K562 (cell line): ENCODE measurements around the gene CHST12. TPM values are rescaled to one million over a fixed set of nuclear protein-coding genes. Genes with fewer than 3 reads are reported as not detected.

Experiments used
- ATAC-seq: fragments of 200-7000 bp; cut with Tn5 transposase; 3 replicates; pipeline ENCODE4 v1.9.1; 2020; ENCODE audit warnings: moderate library complexity
- BruUV-seq: library from RNA; stranded (reverse); fragments of 400-500 nt; replicated peaks from 2 replicates; lab custom pipeline; 2021; lab: Mats Ljungman, UMichigan
- CTCF ChIA-PET: fragments of 300-600 bp; formaldehyde crosslinking; extraction: SDS; loops from one replicate; lab custom pipeline; 2021; ENCODE audit warnings: low intra/inter-chr PET ratio; lab: Yijun Ruan, JAX
- POLR2A ChIA-PET: fragments of 300-600, 350-650 bp; sonication (Branson Sonifier 250); formaldehyde crosslinking; extraction: SDS; loops from one replicate; lab custom pipeline; 2021; ENCODE audit warnings: antibody characterized with exemption, inconsistent platforms; lab: Yijun Ruan, JAX
- DNase-seq, 4 experiments: peaks; one replicate each; pipeline versions ENCODE4 v3.0.0 to v3.0.0-alpha.2; 2011 to 2018; ENCODE audit warnings: low spot score in 3 of 4, mixed read lengths in 3 of 4; ENCODE audit errors: extremely low read depth in 1 of 4
- FAIRE-seq: peaks from 2 replicates; lab custom pipeline; 2011; peaks lifted over from hg19 to GRCh38; lab: Jason Lieb, UNC
- H2AFZ ChIP-seq: 2 replicates; pipeline ENCODE4 v1.6.0; 2011; ENCODE audit warnings: low read depth, low read length, control low read depth, inconsistent platforms
- H3K27ac ChIP-seq: fragments of 200-600 bp; 3 replicates; pipeline ENCODE4 v1.8.0; 2011; ENCODE audit warnings: low read depth, mild to moderate bottlenecking, control low read depth, inconsistent platforms, low read length, moderate library complexity, mixed read lengths; ENCODE audit errors: extremely low read depth
- H3K27me3 ChIP-seq, 2 experiments: fragments of 300-600 bp in 1 of 2; 2 replicates in 1 of 2; 3 replicates in 1 of 2; pipeline versions ENCODE4 v1.6.0 to v1.8.0; 2011; ENCODE audit warnings: inconsistent platforms in 2 of 2, low read length in 2 of 2, mild to moderate bottlenecking in 1 of 2, mixed read lengths in 1 of 2, moderate library complexity in 1 of 2; ENCODE audit not compliant: control insufficient read depth in 2 of 2, insufficient read depth in 2 of 2
- H3K36me3 ChIP-seq: fragments of 300-600 bp; 3 replicates; pipeline ENCODE4 v1.8.0; 2011; ENCODE audit warnings: mild to moderate bottlenecking, low read length, inconsistent platforms; ENCODE audit not compliant: control insufficient read depth, insufficient read depth
- H3K4me1 ChIP-seq, 2 experiments: fragments of 200-600 bp in 1 of 2; replicated peaks in 1 of 2; 2 replicates in 1 of 2; 3 replicates in 1 of 2; pipeline versions ENCODE4 v1.5.1 to v1.8.0; 2011; ENCODE audit warnings: inconsistent platforms in 2 of 2, low read length in 2 of 2, mild to moderate bottlenecking in 1 of 2, mixed read lengths in 1 of 2, moderate library complexity in 1 of 2; ENCODE audit not compliant: control insufficient read depth in 2 of 2, insufficient read depth in 2 of 2
- H3K4me2 ChIP-seq: 2 replicates; pipeline ENCODE4 v1.6.1; 2011; ENCODE audit warnings: low read length, control low read depth, inconsistent platforms, mixed read lengths; ENCODE audit not compliant: insufficient read depth
- H3K4me3 ChIP-seq: fragments of 200-600 bp; sonication (generic), shearing (Covaris generic); 2 replicates; pipeline ENCODE4 v1.5.1; 2016; ENCODE audit warnings: control low read depth, inconsistent platforms
- H3K79me2 ChIP-seq: fragments of 200-600 bp; 3 replicates; pipeline ENCODE4 v1.8.0; 2011; ENCODE audit warnings: low read length, inconsistent platforms; ENCODE audit not compliant: control insufficient read depth, insufficient read depth
- H3K9ac ChIP-seq, 2 experiments: 2 replicates each; pipeline versions ENCODE4 v1.6.0 to v1.6.1; 2011; ENCODE audit warnings: low read depth in 2 of 2, low read length in 2 of 2, control low read depth in 1 of 2, inconsistent platforms in 1 of 2, mild to moderate bottlenecking in 1 of 2, mixed read lengths in 1 of 2; ENCODE audit not compliant: insufficient read depth in 1 of 2
- H3K9me1 ChIP-seq: one replicate; pipeline ENCODE4 v1.6.0; 2011; ENCODE audit warnings: inconsistent platforms, mild to moderate bottlenecking, low read length, moderate library complexity; ENCODE audit not compliant: control insufficient read depth, insufficient read depth
- H3K9me3 ChIP-seq: replicated peaks from 2 replicates; pipeline ENCODE4 v1.5.1; 2011; ENCODE audit warnings: low read depth, low read length, inconsistent platforms; ENCODE audit not compliant: control insufficient read depth, insufficient read depth
- H4K20me1 ChIP-seq: replicated peaks from 2 replicates; pipeline ENCODE4 v1.6.1; 2011; ENCODE audit warnings: low read length, inconsistent platforms, mixed read lengths; ENCODE audit not compliant: control insufficient read depth, insufficient read depth
- CBX5 ChIP-seq: IDR thresholded peaks from 2 replicates; pipeline ENCODE4 v1.6.1; 2014; ENCODE audit warnings: low read depth, borderline replicate concordance
- CEBPG ChIP-seq, 3 experiments: fragments of 200-800 bp in 1 of 3; sonication (Bioruptor generic) in 1 of 3; sonication (generic) in 1 of 3; formaldehyde crosslinking in 1 of 3; IDR thresholded peaks in 2 of 3; conservative IDR thresholded peaks in 1 of 3; 2 replicates each; pipeline versions ENCODE4 v1.6.1 to v1.8.0; 2016 to 2022; ENCODE audit warnings: missing compliant biosample characterization in 2 of 3, missing genetic modification characterization in 2 of 3, mild to moderate bottlenecking in 1 of 3, missing genetic modification reagents in 1 of 3
- ESRRA ChIP-seq: fragments of 450-650 bp; IDR thresholded peaks from 2 replicates; pipeline ENCODE4 v1.6.1; 2014; ENCODE audit warnings: low read depth, mild to moderate bottlenecking, moderate library complexity, borderline replicate concordance
- FOXM1 ChIP-seq, 2 experiments: fragments of 450-650 bp in 1 of 2; sonication (generic) in 1 of 2; formaldehyde crosslinking in 1 of 2; IDR thresholded peaks; 2 replicates each; pipeline versions ENCODE4 v1.6.1 to v1.9.0; 2017 to 2022; ENCODE audit warnings: low read depth in 2 of 2, mild to moderate bottlenecking in 2 of 2, missing genetic modification reagents in 1 of 2, moderate library complexity in 1 of 2
- HMGN3 ChIP-seq: IDR thresholded peaks from 2 replicates; pipeline ENCODE4 v1.6.1; 2011; ENCODE audit warnings: borderline replicate concordance, low read depth, mild to moderate bottlenecking, mixed read lengths, low read length; ENCODE audit not compliant: insufficient read length; ENCODE audit errors: extremely low read depth
- KLF13 ChIP-seq: fragments of 450-650 bp; IDR thresholded peaks from 2 replicates; pipeline ENCODE4 v1.6.1; 2016; ENCODE audit warnings: missing genetic modification characterization, low read depth, mild to moderate bottlenecking, missing compliant biosample characterization, moderate library complexity, borderline replicate concordance
- NFE2L1 ChIP-seq: fragments of 450-650 bp; IDR thresholded peaks from 2 replicates; pipeline ENCODE4 v1.6.1; 2016; ENCODE audit warnings: missing genetic modification characterization, low read depth, mild to moderate bottlenecking, missing compliant biosample characterization, moderate library complexity, borderline replicate concordance
- POLR2G ChIP-seq: fragments of 200-400 bp; formaldehyde crosslinking; IDR thresholded peaks from 2 replicates; pipeline ENCODE4 v1.6.1; 2017; ENCODE audit warnings: low read depth, mild to moderate bottlenecking, antibody characterized with exemption, low read length, moderate library complexity
- POLR2H ChIP-seq: IDR thresholded peaks from 2 replicates; pipeline ENCODE4 v1.6.1; 2016; ENCODE audit warnings: missing genetic modification characterization, low read depth, mild to moderate bottlenecking, control low read depth, missing compliant biosample characterization, moderate library complexity
- POLR3A ChIP-seq: IDR thresholded peaks from 2 replicates; pipeline ENCODE4 v1.6.1; 2011; ENCODE audit warnings: borderline replicate concordance, mild to moderate bottlenecking, moderate library complexity; ENCODE audit not compliant: insufficient read length, insufficient read depth; ENCODE audit errors: extremely low read depth
- RBM22 ChIP-seq: fragments of 200-400 bp; formaldehyde crosslinking; IDR thresholded peaks from 2 replicates; pipeline ENCODE4 v1.6.1; 2018; ENCODE audit warnings: low read length, low read depth; ENCODE audit not compliant: poor library complexity, severe bottlenecking
- TAL1 ChIP-seq: fragments of 450-650 bp; IDR thresholded peaks from 2 replicates; pipeline ENCODE4 v1.6.1; 2016; ENCODE audit warnings: mild to moderate bottlenecking
- WHSC1 ChIP-seq: IDR thresholded peaks from one replicate; pipeline ENCODE4 v1.6.1; 2012; ENCODE audit warnings: low read length, control low read depth, inconsistent platforms
- ZNF274 ChIP-seq: IDR thresholded peaks from 2 replicates; pipeline ENCODE4 v1.6.1; 2011; ENCODE audit warnings: low read depth, mild to moderate bottlenecking, low read length, moderate library complexity, borderline replicate concordance
- WGBS: fragments of 100-300 bp; shearing (Covaris generic); methylation state at CpG from one replicate; pipeline ENCODE4 v1.1.6; 2016; ENCODE audit warnings: low coverage, mixed read lengths; ENCODE audit not compliant: insufficient coverage; ENCODE audit errors: missing lambda C conversion rate; 5-methylcytosine and 5-hydroxymethylcytosine counted together
- in situ Hi-C: fragments of 300-500 bp; cut with MboI; formaldehyde crosslinking; loops from 4 replicates; pipeline ENCODE4 v1.15.0; 2018; ENCODE audit warnings: inconsistent platforms, mixed read lengths
- intact Hi-C: fragments of 100-400 bp; cut with micrococcal nuclease; formaldehyde crosslinking; loops from 2 replicates; pipeline ENCODE4 v1.14.2; 2022
- polyA plus RNA-seq, 8 experiments: library from polyadenylated mRNA; depleted of rRNA in 4 of 8; stranded (reverse) in 5 of 8; unstranded in 3 of 8; fragments of >200 nt; fragmentation: Nextera tagmentation in 2 of 8; fragmentation: Illumina TruSeq in 1 of 8; extraction: Ambion mirVana in 2 of 8; extraction: Trizol in 1 of 8; gene quantifications; 2 replicates each; pipeline versions ENCODE4 v1.2.1 to v1.2.3, GENCODE V29; 2011 to 2014; ENCODE audit warnings: inconsistent platforms in 1 of 8, missing spikeins in 1 of 8
- total RNA-seq, 7 experiments: library from RNA; depleted of rRNA in 6 of 7; stranded (reverse); fragments of >200 nt in 6 of 7; fragmentation: Illumina TruSeq in 2 of 7; extraction: Trizol in 2 of 7; gene quantifications; 2 replicates each; pipeline versions ENCODE4 v1.2.1 to v1.2.3, GENCODE V29; 2011 to 2021; ENCODE audit warnings: low replicate concordance in 1 of 7
- TF ChIP-seq, protein P1 (sequence below): sonication (generic); formaldehyde crosslinking; IDR thresholded peaks from 2 replicates; pipeline ENCODE4 v1.8.1; 2023; ENCODE audit warnings: mild to moderate bottlenecking, missing genetic modification reagents
- TF ChIP-seq, protein P2 (sequence below): fragments of 450-650 bp; IDR thresholded peaks from 2 replicates; pipeline ENCODE4 v1.6.1; 2016; ENCODE audit warnings: borderline replicate concordance

The CHST12 gene
- total and polyA plus RNA-seq, 9 of the 15 experiments (the other 6 are each of a cell fraction or from before 2014, with no cell fraction given): 0.18 to 19.8 (median 3.6) TPM

DNA sequence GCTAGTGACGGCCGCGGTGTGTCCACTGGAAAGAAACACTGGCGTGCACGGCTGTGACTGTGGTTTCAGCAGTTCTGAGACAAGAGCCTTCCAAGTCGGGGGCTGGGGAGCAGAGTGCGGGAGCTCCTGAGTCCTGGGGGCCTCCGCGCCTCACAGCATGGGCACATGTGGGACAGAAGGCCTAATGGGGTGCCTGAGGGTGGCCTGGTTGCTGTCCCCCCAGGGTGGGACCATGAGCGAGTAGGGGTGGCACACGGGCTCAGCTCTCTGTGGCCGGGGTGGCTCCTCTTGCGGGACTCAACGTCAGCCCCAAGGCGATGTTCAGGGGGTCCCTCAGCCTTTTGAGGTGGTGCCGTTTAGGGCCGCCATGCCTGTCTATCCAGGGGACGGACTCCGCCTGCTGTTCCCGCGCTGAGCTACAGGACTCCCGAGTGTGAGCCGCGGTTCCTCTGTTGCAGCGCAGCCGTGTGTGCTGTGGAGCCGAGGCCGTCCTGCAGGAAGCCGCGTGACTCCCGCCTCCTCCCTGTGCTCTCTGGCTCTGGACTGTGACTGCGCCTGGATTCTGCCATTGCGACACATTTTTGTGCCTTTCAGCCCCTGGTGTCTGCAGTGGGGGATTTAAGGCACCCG lies 23.5 kb upstream of the CHST12 start:
- Histone ChIP-seq H3K27me3 (no peaks in the 10 kb centered on the region), H2AFZ (no peak overlapping the region), H3K36me3 (peaks cover 79% of the 10 kb centered on the region), H3K4me3 (no peak overlapping the region), H3K9me1 (no peaks in the 10 kb centered on the region), H3K4me1 (peaks cover 0 to 30% of the 10 kb centered on the region in 2 experiments; a peak in 2 of 5 replicates), H4K20me1 (peaks cover 19% of the 10 kb centered on the region), H3K27ac (no peak overlapping the region), H3K9me3 (no peaks in the 10 kb centered on the region), H3K9ac (no peak overlapping the region), H3K79me2 (peaks cover 22% of the 10 kb centered on the region), H3K4me2 (no peak overlapping the region)
- DNase-seq: no peak
- intact Hi-C loops: loop anchor here (10.0 kb wide), 1 partner anchor 55 kb away; no protein-coding TSS in a partner anchor
- ChIA-PET POLR2A (interaction anchor here (0.5 to 2.1 kb wide), 5 partner anchors 10 to 72 kb away, joined by 3 to 5 read pairs (median 4); no protein-coding TSS in a partner anchor), CTCF (no interaction called here)
- FAIRE-seq: no peak
- WGBS: 93% methylated on average over 20 of the region's 34 CpGs
- in situ Hi-C loops: no loop called here
- ATAC-seq: no peak; the same call in 2 of the 3 replicates
- BruUV-seq: no TSS peak
- TF ChIP-seq HMGN3: peak; percentile 4
- TF ChIP-seq KLF13: no peak
- no peak for TF ChIP-seq FOXM1 (IDR thresholded peaks at IDR 0.05; ENCODE audit: low read depth)
- TF ChIP-seq FOXM1 (CRISPR knock-in tag; IDR thresholded peaks at IDR 0.05; ENCODE audit: low read depth): no peak
- TF ChIP-seq POLR2G: peak; percentile 69
- peak; percentile 46 for TF ChIP-seq RBM22
- TF ChIP-seq ZNF274: no peak
- TF ChIP-seq POLR2H (tag): no peak
- TF ChIP-seq TAL1: no peak
- TF ChIP-seq WHSC1: no peak
- TF ChIP-seq CEBPG (CRISPR knock-in tag; IDR thresholded peaks at IDR 0.05): no peak
- peak in 1 of 2 experiments; percentile 14; a peak in 1 of 4 replicates for TF ChIP-seq CEBPG (tag; conservative IDR thresholded peaks at IDR 0.05 in 1 of 2, IDR thresholded peaks at IDR 0.05 in 1 of 2)
- TF ChIP-seq NFE2L1 (tag): no peak
- no peak for TF ChIP-seq ESRRA
- TF ChIP-seq, protein P1, sequence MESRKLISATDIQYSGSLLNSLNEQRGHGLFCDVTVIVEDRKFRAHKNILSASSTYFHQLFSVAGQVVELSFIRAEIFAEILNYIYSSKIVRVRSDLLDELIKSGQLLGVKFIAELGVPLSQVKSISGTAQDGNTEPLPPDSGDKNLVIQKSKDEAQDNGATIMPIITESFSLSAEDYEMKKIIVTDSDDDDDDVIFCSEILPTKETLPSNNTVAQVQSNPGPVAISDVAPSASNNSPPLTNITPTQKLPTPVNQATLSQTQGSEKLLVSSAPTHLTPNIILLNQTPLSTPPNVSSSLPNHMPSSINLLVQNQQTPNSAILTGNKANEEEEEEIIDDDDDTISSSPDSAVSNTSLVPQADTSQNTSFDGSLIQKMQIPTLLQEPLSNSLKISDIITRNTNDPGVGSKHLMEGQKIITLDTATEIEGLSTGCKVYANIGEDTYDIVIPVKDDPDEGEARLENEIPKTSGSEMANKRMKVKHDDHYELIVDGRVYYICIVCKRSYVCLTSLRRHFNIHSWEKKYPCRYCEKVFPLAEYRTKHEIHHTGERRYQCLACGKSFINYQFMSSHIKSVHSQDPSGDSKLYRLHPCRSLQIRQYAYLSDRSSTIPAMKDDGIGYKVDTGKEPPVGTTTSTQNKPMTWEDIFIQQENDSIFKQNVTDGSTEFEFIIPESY (CRISPR knock-in tag): peak; percentile 98
- no peak for TF ChIP-seq POLR3A
- TF ChIP-seq CBX5: no peak
- TF ChIP-seq, protein P2, sequence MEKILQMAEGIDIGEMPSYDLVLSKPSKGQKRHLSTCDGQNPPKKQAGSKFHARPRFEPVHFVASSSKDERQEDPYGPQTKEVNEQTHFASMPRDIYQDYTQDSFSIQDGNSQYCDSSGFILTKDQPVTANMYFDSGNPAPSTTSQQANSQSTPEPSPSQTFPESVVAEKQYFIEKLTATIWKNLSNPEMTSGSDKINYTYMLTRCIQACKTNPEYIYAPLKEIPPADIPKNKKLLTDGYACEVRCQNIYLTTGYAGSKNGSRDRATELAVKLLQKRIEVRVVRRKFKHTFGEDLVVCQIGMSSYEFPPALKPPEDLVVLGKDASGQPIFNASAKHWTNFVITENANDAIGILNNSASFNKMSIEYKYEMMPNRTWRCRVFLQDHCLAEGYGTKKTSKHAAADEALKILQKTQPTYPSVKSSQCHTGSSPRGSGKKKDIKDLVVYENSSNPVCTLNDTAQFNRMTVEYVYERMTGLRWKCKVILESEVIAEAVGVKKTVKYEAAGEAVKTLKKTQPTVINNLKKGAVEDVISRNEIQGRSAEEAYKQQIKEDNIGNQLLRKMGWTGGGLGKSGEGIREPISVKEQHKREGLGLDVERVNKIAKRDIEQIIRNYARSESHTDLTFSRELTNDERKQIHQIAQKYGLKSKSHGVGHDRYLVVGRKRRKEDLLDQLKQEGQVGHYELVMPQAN: no peak
